GM23338 (cell line): ENCODE results near the gene EYA4. TPM values are rescaled to one million over a fixed set of nuclear protein-coding genes. Genes with fewer than 3 reads are reported as not detected.

ENCODE experiments used
- ATAC-seq: fragments of 200-7000 bp; cut with Tn5 transposase; 3 replicates; pipeline ENCODE4 v1.9.1; 2020
- DNase-seq: peaks from one replicate; pipeline ENCODE4 v3.0.0-alpha.2; 2015; ENCODE audit warnings: low spot score
- H2AFZ ChIP-seq: fragments of 200-600 bp; sonication (generic); 2 replicates; pipeline ENCODE4 v1.8.0; 2016; ENCODE audit warnings: antibody characterized with exemption, mild to moderate bottlenecking, moderate library complexity
- H3F3A ChIP-seq: fragments of 200-600 bp; sonication (generic); replicated peaks from 2 replicates; pipeline ENCODE4 v1.8.0; 2017; ENCODE audit warnings: antibody characterized with exemption, mixed run types, low read depth
- H3K27ac ChIP-seq: fragments of 200-600 bp; sonication (generic); 2 replicates; pipeline ENCODE4 v1.6.1; 2016; ENCODE audit warnings: low read depth
- H3K27me3 ChIP-seq: fragments of 200-600 bp; sonication (generic); 2 replicates; pipeline ENCODE4 v1.8.0; 2016; ENCODE audit warnings: mild to moderate bottlenecking, mixed run types, moderate library complexity; ENCODE audit not compliant: insufficient read depth
- H3K36me3 ChIP-seq: fragments of 200-600 bp; sonication (generic); 2 replicates; pipeline ENCODE4 v1.8.0; 2016; ENCODE audit warnings: mild to moderate bottlenecking; ENCODE audit not compliant: insufficient read depth
- H3K4me1 ChIP-seq: fragments of 200-600 bp; sonication (generic); 2 replicates; pipeline ENCODE4 v1.8.0; 2016; ENCODE audit warnings: mild to moderate bottlenecking, moderate library complexity; ENCODE audit not compliant: insufficient read depth
- H3K4me2 ChIP-seq: fragments of 200-600 bp; sonication (generic); 2 replicates; pipeline ENCODE4 v1.7.1; 2017; ENCODE audit warnings: mixed run types
- H3K4me3 ChIP-seq: fragments of 200-600 bp; sonication (generic); 2 replicates; pipeline ENCODE4 v1.6.1; 2016; ENCODE audit warnings: mixed run types
- H3K79me2 ChIP-seq: fragments of 200-600 bp; sonication (generic); replicated peaks from 2 replicates; pipeline ENCODE4 v1.8.0; 2017; ENCODE audit warnings: mild to moderate bottlenecking; ENCODE audit not compliant: insufficient read depth
- H3K9me2 ChIP-seq: fragments of 200-600 bp; sonication (generic); 2 replicates; pipeline ENCODE4 v1.8.0; 2017; ENCODE audit not compliant: insufficient read depth
- H4K20me1 ChIP-seq: fragments of 200-600 bp; sonication (generic); replicated peaks from 2 replicates; pipeline ENCODE4 v1.8.0; 2017; ENCODE audit warnings: mild to moderate bottlenecking; ENCODE audit not compliant: insufficient read depth
- H3K27ac Mint-ChIP-seq: 2 replicates; pipeline ENCODE4 v1.8.0; 2020; ENCODE audit warnings: inconsistent platforms, mild to moderate bottlenecking, moderate library complexity, mixed read lengths
- H3K27me3 Mint-ChIP-seq: 3 replicates; pipeline ENCODE4 v1.8.0; 2022; ENCODE audit warnings: low read depth, mild to moderate bottlenecking, moderate library complexity, mixed read lengths, inconsistent platforms; ENCODE audit not compliant: insufficient read depth, poor library complexity
- H3K36me3 Mint-ChIP-seq: 3 replicates; pipeline ENCODE4 v1.8.0; 2021; ENCODE audit warnings: low read depth, mild to moderate bottlenecking, inconsistent platforms, moderate library complexity, mixed read lengths
- H3K4me1 Mint-ChIP-seq: 3 replicates; pipeline ENCODE4 v1.8.0; 2020; ENCODE audit warnings: mild to moderate bottlenecking, inconsistent platforms, mixed read lengths
- H3K4me3 Mint-ChIP-seq: 3 replicates; pipeline ENCODE4 v1.8.0; 2021; ENCODE audit warnings: moderate library complexity, mild to moderate bottlenecking, inconsistent platforms, mixed read lengths
- H3K9me3 Mint-ChIP-seq: 3 replicates; pipeline ENCODE4 v1.8.0; 2020; ENCODE audit warnings: moderate library complexity, mild to moderate bottlenecking, inconsistent platforms, mixed read lengths
- CREB1 ChIP-seq: fragments of 250-450 bp; sonication (Bioruptor Pico); IDR thresholded peaks from 2 replicates; pipeline ENCODE4 v1.5.0; 2020; ENCODE audit warnings: low read depth, mild to moderate bottlenecking, moderate library complexity
- EZH2 ChIP-seq: fragments of 200-600 bp; sonication (generic); IDR thresholded peaks from one replicate; pipeline ENCODE4 v1.8.0; 2017; ENCODE audit warnings: antibody characterized with exemption, mild to moderate bottlenecking, low read depth; ENCODE audit not compliant: unreplicated experiment
- EZH2phosphoT487 ChIP-seq: fragments of 200-600 bp; sonication (generic); IDR thresholded peaks from one replicate; pipeline ENCODE4 v1.8.1; 2018; ENCODE audit warnings: antibody characterized with exemption; ENCODE audit not compliant: unreplicated experiment
- JUNB ChIP-seq: IDR thresholded peaks from one replicate; pipeline ENCODE4 v1.6.1; 2016; ENCODE audit warnings: antibody characterized with exemption; ENCODE audit not compliant: unreplicated experiment
- NANOG ChIP-seq: IDR thresholded peaks from 2 replicates; pipeline ENCODE4 v1.6.1; 2016; ENCODE audit warnings: antibody characterized with exemption, borderline replicate concordance
- POLR2AphosphoS5 ChIP-seq: IDR thresholded peaks from 2 replicates; pipeline ENCODE4 v1.6.1; 2016; ENCODE audit warnings: antibody characterized with exemption, low read depth
- STAT1 ChIP-seq: IDR thresholded peaks from one replicate; pipeline ENCODE4 v1.6.1; 2016; ENCODE audit warnings: antibody characterized with exemption; ENCODE audit not compliant: unreplicated experiment
- ZNF114 ChIP-seq: fragments of 250-450 bp; sonication (Bioruptor Pico); IDR thresholded peaks from 2 replicates; pipeline ENCODE4 v1.5.0; 2020; ENCODE audit warnings: mild to moderate bottlenecking, moderate library complexity
- ZNF331 ChIP-seq: fragments of 250-450 bp; sonication (Bioruptor Pico); IDR thresholded peaks from 2 replicates; pipeline ENCODE4 v1.5.0; 2020; ENCODE audit warnings: low read depth, mild to moderate bottlenecking, moderate library complexity
- polyA plus RNA-seq: library from polyadenylated mRNA; unstranded; fragments of >200 nt; fragmentation: Nextera tagmentation; extraction: Ambion mirVana; gene quantifications from 2 replicates; pipeline ENCODE4 v1.2.1, GENCODE V29; 2016
- total RNA-seq: library from RNA; depleted of rRNA; stranded (reverse); fragments of >200 nt; shearing (Covaris generic); gene quantifications from 2 replicates; pipeline ENCODE4 v1.2.3, GENCODE V29; 2014
- TF ChIP-seq, protein P1 (sequence below), 2 experiments: fragments of 200-600 bp in 1 of 2; sonication (generic) in 1 of 2; conservative IDR thresholded peaks; 2 replicates each; pipeline versions ENCODE4 v1.5.1 to v1.6.1; 2016 to 2017; ENCODE audit warnings: antibody characterized with exemption in 2 of 2, low read depth in 2 of 2, mild to moderate bottlenecking in 2 of 2, moderate library complexity in 1 of 2
- TF ChIP-seq, protein P2 (sequence below): IDR thresholded peaks from 2 replicates; pipeline ENCODE4 v1.6.1; 2016; ENCODE audit warnings: antibody characterized with exemption
- TF ChIP-seq, protein P3 (sequence below): fragments of 250-450 bp; sonication (Bioruptor Pico); IDR thresholded peaks from 2 replicates; pipeline ENCODE4 v1.5.0; 2020; ENCODE audit warnings: mild to moderate bottlenecking, moderate library complexity
- TF ChIP-seq, protein P4 (sequence below): IDR thresholded peaks from one replicate; pipeline ENCODE4 v1.6.1; 2018; ENCODE audit warnings: antibody characterized with exemption; ENCODE audit not compliant: unreplicated experiment

The EYA4 gene
- total and polyA plus RNA-seq, 2 experiments from 2014 or later: 0.05 to 0.21 TPM

DNA sequence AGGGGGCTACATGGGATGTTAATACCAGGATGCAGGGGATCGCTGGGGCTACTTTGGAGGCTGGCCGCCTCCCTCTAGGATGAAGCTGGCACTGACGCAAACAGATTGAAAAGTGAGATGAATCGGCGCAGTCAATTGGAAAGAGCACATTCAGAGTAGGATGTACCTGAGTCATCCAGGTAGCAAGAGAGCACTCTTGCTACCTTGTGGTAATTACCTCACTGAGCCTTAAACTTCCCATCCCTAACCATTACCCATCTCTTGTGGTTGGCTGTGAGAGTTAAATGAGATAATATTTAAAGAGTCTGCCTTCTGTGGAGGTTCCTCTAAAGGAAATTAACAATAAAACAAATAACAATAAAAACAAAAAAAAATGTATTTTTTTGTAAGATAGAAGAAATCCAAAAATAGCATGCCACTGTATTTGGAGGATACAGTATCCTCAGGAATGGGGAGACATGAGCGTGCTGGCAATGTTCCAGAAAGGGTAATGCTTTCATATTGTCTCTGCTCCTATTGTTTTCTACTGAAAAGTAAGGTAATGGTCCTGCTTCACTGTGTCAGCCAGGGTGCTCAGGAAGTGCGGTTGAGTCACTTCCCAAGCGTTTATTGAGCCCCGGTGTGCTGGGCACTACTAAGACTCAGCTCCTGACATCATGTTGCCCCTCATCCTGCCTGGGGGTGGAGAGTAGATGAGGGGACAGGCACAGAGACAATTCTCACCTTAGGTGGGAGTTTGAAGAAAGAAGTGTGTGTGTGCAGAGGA is 301.1 kb downstream of the EYA4 start:
- ATAC-seq (no peak), DNase-seq (no peak)
- Histone ChIP-seq H3F3A (no peaks in the 10 kb centered on the region), H2AFZ (peak overlapping the region; percentile 72; the same call in 1 of the 2 replicates), H3K27ac (no peak overlapping the region), H3K27me3 (no peaks in the 10 kb centered on the region), H3K79me2 (no peaks in the 10 kb centered on the region), H3K4me1 (no peaks in the 10 kb centered on the region), H4K20me1 (no peaks in the 10 kb centered on the region), H3K36me3 (no peaks in the 10 kb centered on the region), H3K4me2 (no peak overlapping the region), H3K9me2 (0 out of 2 replicates have a peak, but pooled peaks cover 3% of the 10 kb centered on the region), H3K4me3 (no peak overlapping the region)
- Mint-ChIP-seq H3K36me3 (no peaks in the 10 kb centered on the region), H3K27me3 (no peaks in the 10 kb centered on the region), H3K4me1 (peaks cover 5% of the 10 kb centered on the region), H3K27ac (no peak overlapping the region), H3K4me3 (no peak overlapping the region), H3K9me3 (no peaks in the 10 kb centered on the region)
- TF ChIP-seq ZNF114 (CRISPR knock-in tag) (no peak), STAT1 (no peak), CREB1 (no peak), ZNF331 (CRISPR knock-in tag) (no peak), JUNB (no peak), POLR2AphosphoS5 (no peak), NANOG (no peak), EZH2phosphoT487 (no peak), EZH2 (no peak)
- TF ChIP-seq, protein P1, sequence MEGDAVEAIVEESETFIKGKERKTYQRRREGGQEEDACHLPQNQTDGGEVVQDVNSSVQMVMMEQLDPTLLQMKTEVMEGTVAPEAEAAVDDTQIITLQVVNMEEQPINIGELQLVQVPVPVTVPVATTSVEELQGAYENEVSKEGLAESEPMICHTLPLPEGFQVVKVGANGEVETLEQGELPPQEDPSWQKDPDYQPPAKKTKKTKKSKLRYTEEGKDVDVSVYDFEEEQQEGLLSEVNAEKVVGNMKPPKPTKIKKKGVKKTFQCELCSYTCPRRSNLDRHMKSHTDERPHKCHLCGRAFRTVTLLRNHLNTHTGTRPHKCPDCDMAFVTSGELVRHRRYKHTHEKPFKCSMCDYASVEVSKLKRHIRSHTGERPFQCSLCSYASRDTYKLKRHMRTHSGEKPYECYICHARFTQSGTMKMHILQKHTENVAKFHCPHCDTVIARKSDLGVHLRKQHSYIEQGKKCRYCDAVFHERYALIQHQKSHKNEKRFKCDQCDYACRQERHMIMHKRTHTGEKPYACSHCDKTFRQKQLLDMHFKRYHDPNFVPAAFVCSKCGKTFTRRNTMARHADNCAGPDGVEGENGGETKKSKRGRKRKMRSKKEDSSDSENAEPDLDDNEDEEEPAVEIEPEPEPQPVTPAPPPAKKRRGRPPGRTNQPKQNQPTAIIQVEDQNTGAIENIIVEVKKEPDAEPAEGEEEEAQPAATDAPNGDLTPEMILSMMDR (conservative IDR thresholded peaks at IDR 0.05; ENCODE audit: low read depth in 2 of 2): no peak
- TF ChIP-seq, protein P2, sequence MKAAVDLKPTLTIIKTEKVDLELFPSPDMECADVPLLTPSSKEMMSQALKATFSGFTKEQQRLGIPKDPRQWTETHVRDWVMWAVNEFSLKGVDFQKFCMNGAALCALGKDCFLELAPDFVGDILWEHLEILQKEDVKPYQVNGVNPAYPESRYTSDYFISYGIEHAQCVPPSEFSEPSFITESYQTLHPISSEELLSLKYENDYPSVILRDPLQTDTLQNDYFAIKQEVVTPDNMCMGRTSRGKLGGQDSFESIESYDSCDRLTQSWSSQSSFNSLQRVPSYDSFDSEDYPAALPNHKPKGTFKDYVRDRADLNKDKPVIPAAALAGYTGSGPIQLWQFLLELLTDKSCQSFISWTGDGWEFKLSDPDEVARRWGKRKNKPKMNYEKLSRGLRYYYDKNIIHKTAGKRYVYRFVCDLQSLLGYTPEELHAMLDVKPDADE: no peak
- TF ChIP-seq, protein P3, sequence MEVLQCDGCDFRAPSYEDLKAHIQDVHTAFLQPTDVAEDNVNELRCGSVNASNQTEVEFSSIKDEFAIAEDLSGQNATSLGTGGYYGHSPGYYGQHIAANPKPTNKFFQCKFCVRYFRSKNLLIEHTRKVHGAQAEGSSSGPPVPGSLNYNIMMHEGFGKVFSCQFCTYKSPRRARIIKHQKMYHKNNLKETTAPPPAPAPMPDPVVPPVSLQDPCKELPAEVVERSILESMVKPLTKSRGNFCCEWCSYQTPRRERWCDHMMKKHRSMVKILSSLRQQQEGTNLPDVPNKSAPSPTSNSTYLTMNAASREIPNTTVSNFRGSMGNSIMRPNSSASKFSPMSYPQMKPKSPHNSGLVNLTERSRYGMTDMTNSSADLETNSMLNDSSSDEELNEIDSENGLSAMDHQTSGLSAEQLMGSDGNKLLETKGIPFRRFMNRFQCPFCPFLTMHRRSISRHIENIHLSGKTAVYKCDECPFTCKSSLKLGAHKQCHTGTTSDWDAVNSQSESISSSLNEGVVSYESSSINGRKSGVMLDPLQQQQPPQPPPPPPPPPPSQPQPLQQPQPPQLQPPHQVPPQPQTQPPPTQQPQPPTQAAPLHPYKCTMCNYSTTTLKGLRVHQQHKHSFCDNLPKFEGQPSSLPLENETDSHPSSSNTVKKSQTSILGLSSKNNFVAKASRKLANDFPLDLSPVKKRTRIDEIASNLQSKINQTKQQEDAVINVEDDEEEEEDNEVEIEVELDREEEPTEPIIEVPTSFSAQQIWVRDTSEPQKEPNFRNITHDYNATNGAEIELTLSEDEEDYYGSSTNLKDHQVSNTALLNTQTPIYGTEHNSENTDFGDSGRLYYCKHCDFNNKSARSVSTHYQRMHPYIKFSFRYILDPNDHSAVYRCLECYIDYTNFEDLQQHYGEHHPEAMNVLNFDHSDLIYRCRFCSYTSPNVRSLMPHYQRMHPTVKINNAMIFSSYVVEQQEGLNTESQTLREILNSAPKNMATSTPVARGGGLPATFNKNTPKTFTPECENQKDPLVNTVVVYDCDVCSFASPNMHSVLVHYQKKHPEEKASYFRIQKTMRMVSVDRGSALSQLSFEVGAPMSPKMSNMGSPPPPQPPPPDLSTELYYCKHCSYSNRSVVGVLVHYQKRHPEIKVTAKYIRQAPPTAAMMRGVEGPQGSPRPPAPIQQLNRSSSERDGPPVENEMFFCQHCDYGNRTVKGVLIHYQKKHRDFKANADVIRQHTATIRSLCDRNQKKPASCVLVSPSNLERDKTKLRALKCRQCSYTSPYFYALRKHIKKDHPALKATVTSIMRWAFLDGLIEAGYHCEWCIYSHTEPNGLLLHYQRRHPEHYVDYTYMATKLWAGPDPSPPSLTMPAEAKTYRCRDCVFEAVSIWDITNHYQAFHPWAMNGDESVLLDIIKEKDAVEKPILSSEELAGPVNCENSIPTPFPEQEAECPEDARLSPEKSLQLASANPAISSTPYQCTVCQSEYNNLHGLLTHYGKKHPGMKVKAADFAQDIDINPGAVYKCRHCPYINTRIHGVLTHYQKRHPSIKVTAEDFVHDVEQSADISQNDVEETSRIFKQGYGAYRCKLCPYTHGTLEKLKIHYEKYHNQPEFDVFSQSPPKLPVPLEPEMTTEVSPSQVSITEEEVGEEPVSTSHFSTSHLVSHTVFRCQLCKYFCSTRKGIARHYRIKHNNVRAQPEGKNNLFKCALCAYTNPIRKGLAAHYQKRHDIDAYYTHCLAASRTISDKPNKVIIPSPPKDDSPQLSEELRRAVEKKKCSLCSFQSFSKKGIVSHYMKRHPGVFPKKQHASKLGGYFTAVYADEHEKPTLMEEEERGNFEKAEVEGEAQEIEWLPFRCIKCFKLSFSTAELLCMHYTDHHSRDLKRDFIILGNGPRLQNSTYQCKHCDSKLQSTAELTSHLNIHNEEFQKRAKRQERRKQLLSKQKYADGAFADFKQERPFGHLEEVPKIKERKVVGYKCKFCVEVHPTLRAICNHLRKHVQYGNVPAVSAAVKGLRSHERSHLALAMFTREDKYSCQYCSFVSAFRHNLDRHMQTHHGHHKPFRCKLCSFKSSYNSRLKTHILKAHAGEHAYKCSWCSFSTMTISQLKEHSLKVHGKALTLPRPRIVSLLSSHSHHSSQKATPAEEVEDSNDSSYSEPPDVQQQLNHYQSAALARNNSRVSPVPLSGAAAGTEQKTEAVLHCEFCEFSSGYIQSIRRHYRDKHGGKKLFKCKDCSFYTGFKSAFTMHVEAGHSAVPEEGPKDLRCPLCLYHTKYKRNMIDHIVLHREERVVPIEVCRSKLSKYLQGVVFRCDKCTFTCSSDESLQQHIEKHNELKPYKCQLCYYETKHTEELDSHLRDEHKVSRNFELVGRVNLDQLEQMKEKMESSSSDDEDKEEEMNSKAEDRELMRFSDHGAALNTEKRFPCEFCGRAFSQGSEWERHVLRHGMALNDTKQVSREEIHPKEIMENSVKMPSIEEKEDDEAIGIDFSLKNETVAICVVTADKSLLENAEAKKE: no peak
- TF ChIP-seq, protein P4, sequence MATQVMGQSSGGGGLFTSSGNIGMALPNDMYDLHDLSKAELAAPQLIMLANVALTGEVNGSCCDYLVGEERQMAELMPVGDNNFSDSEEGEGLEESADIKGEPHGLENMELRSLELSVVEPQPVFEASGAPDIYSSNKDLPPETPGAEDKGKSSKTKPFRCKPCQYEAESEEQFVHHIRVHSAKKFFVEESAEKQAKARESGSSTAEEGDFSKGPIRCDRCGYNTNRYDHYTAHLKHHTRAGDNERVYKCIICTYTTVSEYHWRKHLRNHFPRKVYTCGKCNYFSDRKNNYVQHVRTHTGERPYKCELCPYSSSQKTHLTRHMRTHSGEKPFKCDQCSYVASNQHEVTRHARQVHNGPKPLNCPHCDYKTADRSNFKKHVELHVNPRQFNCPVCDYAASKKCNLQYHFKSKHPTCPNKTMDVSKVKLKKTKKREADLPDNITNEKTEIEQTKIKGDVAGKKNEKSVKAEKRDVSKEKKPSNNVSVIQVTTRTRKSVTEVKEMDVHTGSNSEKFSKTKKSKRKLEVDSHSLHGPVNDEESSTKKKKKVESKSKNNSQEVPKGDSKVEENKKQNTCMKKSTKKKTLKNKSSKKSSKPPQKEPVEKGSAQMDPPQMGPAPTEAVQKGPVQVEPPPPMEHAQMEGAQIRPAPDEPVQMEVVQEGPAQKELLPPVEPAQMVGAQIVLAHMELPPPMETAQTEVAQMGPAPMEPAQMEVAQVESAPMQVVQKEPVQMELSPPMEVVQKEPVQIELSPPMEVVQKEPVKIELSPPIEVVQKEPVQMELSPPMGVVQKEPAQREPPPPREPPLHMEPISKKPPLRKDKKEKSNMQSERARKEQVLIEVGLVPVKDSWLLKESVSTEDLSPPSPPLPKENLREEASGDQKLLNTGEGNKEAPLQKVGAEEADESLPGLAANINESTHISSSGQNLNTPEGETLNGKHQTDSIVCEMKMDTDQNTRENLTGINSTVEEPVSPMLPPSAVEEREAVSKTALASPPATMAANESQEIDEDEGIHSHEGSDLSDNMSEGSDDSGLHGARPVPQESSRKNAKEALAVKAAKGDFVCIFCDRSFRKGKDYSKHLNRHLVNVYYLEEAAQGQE: no peak
